GM21526 (cell line): ENCODE measurements around the gene B4GALNT3.

ENCODE experiments used
- ATAC-seq: cut with Tn5 transposase; IDR thresholded peaks from one replicate; pipeline ENCODE4 v1.9.1; 2021; ENCODE audit warnings: moderate library complexity; ENCODE audit not compliant: unreplicated experiment, low FRiP score

B4GALNT3 gene

GRCh38 chr12:507391-507796 lies 47.7 kb downstream of the B4GALNT3 start:
- no peak for ATAC-seq

DNA sequence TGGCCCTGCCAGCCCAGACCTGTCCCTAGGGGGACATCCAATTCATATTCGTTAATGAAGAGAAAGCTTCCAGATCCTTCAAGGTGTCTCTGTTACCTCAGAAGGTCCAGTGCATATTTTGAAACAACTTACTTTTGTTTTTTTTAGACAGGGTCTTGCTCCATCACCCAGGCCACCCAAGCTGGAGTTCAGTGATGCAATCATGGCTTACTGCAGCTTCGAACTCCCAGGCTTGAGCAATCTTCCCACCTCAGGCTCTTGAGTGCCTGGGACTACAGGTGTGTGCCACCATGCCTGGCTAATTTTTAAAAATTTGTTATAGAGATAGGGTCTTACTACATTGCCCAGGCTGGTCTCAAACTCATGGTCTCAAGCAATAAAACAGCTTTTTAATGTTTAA lies 48.4 kb downstream of the B4GALNT3 start:
- no peak for ATAC-seq

DNA sequence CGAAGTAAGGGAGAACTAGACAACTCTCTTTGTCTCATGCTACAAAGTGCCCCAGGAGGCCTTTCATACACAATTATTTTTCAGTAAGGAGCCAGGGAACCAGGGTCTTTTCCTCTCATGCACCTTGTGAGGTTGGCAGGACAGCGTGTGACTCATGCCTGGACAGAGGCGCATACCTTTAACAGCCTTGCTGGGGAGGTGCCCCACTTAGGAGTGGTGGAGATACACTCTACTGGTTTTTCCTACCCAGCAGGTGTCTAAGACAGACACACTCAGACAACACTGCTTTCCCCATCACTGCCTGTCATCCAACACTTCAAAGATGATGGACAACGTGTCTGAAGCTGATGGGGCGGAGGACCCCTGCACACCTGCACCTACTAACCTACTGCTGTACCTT lies 49.1 kb downstream of the B4GALNT3 start:
- no peak for ATAC-seq

- ATAC-seq = no peak
Measured at GRCh38 chr12:509500-509899, 49.8 kb downstream of the B4GALNT3 start.

DNA sequence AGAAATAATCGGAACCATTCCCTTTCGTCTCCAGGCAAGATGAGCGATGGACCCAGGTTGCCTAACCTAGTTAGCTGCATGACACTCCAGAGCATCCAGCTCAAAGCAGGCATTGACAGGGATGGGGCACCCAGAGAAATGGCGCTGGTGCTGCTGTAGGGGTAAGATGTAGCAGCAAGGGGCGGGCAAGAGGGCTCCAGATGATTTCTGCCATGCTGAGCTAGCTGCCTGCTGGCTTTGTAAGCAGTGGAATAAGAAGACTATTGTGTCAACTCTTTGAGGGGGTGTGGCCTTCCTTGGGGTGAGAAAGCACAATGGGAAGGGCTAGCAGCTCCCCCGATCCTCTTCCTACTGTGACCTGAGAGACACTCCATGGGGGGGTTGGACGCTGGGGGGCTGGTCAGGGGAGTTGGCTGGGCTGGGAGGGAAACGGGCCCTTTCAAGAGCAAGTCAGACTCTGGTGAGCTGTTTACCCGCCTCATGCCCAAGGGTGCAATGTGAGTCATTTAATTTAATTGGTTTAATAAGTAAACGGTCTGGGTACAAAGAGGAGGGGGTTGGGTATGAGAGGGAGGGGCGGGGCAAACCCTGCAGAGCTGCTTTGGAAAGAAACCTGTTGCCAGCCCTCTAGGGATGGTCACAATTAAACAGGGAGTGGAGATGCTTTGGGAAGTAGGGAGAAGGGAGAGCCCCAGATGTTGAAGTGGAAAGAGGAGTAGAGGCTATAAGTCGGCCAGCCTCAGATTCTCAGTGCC lies 50.5 kb downstream of the B4GALNT3 start:
- no peak for ATAC-seq

- no peak for ATAC-seq
Measured at GRCh38 chr12:512933-513332, 53.2 kb downstream of the B4GALNT3 start.

GRCh38 chr12:513446-513845 lies 53.7 kb downstream of the B4GALNT3 start:
- ATAC-seq = no peak

- no peak for ATAC-seq
Measured at GRCh38 chr12:517538-517937, 57.8 kb downstream of the B4GALNT3 start.

- ATAC-seq = no peak
Measured at GRCh38 chr12:520119-520518, 60.4 kb downstream of the B4GALNT3 start.

DNA sequence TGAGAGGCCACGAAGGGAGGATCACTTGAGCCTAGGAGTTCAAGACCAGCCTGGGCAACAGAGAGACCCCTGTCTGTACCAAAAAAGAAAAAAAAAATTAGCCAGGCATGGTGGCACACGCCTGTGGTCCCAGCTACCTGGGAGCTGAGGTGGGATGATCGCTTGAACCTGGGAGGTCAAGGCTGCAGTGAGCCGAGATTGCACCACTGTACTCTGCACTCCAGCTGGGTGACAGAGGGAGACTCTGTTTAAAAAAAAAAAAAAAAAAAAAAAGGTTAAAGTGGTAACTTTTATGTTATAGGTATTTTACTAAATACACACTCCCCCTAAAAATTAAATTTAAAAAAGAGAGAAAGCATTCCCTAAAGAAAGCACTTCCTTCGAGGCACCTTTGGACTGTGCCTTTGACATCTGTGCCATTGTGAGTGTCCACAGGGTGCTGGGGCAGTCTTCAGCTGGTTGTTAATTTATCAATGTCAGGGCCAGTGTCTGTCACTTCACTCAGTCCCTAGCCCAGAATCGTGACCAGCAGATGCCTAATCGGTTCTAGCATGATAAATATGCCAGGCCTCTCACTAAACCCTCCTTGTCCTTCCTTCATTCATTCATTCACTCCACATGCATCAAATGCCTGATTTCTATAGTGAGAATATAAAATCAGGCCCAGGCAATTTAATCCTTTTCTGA lies 63.1 kb downstream of the B4GALNT3 start:
- no peak for ATAC-seq

DNA sequence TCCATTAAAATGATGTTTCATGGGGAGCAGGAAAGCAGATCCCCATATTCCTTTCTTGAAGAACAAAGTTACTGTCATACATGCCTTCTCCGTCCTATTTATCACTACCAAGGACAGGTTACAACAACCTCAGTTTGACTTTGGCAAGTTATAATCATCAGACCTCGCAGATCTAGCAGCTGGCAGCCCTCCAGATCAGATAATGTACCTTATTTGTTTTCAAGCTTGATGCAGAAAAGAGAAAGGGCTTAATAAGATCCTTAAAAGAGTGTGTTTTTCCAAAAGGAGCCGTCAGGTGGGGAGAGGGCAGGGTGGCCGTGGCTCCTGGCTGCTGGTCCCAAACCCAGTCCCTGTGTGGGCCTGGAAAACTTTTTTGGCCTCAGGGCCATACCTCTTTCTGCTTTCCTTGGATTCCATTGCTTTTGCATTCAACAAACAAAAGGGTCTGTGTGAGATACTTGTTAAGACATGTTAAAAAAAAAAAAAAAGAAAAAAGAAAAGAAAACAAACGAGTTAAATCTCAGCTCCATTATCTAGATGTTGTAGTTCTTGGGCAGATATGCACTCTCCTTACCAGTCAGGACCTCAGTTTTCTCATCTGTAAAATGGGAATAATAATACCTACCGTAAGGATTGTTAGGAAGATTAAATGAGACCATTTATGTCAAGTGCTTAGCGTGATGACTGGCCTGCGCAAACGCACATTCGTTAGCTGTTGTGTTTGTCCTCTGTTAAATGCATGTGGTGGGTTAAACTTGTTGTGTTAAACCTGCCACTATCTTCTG lies 64.6 kb downstream of the B4GALNT3 start:
- ATAC-seq = no peak

GRCh38 chr12:526089-526488 lies 66.3 kb downstream of the B4GALNT3 start:
- ATAC-seq = no peak

- no peak for ATAC-seq
Measured at GRCh38 chr12:527241-527640, 67.5 kb downstream of the B4GALNT3 start.

DNA sequence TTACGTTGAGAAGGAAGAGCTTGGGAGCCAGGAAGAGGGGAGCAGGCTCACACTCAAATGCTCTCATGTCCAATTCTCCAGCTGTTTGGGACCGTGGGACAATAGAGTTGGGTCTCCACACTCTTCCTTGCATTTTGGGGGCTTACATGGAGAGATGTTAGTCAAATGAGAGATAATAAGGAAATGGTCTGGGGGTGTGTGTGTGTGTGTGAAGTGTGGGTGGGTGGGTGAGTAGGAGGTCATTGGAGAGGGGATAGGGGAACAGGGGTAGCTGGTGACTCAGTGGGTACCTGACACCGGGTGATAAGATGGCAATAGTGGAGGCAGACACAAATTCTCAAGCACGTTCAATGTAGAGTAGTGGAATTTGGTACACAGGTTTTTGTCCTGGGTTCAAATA lies 68.0 kb downstream of the B4GALNT3 start:
- no peak for ATAC-seq

DNA sequence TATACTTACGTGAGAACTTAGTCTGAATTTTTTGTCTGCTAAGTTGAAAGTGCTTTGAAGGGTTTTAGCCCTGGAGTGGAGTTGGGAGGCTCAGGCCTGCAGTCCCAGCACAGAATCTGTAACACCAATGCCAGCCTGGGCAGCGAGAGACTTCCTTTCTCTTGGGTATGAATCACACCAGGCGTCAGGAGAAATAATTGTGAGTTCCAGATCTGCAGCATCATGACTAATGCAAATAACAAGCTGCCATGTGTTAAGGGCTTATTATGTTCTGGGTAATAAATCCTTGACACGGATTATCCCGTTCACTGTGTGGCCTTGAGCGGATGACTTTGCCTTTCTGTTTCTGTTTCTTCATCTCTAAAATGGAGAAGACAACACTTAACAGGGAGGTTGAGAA lies 70.6 kb downstream of the B4GALNT3 start:
- no peak for ATAC-seq

DNA sequence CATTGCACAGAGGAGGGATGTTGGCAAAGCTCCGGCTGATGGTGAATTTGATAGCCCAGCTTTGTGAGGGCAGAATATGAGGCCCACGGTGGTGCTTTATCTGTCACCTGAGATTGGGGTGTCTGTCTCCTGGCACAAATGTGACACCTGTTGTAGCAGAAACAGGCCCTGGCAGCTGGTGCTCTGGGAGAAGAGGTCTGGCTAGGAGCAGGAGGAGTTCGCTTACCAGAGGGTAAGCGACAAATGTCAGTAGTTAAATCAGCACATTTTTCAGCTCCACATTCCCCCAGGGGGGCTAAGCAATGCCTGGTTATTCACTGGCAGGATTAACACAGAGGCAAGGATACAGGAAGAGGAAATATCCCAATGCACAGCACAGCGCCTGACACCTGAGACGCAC lies 71.1 kb downstream of the B4GALNT3 start:
- ATAC-seq = no peak

- no peak for ATAC-seq
Measured at GRCh38 chr12:531951-532585, 72.3 kb downstream of the B4GALNT3 start.

DNA sequence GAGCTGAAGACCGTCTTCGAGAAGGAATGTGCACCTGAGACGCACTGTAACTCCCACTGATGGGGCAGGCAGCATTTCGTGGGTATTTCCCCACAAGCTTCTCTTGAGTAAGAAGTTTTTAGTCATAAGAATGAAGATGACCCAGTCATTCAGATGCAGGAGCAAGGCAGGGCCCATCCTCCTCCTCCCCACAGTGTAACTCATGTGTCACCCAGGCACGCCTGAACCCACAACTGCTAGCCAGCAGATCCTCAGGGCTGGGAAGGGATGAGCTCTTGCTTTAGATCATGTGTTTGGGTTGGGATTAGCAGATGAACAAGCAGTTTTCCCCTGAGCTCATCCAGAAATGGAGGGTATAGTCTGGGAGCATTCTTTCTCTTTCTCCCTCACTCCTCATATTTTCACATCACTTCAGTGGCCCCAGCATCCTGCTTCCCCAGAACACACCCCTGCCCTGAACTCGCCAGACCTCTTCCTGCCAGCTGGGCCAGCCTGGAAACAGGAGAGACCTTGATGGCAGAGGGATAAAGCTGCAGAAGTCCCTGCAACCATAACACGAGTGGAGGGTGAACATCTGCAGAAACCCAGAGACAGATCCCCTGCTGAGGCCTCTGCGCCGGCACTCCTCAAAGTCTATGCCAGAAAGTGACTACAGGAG lies 73.3 kb downstream of the B4GALNT3 start:
- no peak for ATAC-seq

GRCh38 chr12:533718-534117 lies 74.0 kb downstream of the B4GALNT3 start:
- no peak for ATAC-seq

- ATAC-seq = no peak
Measured at GRCh38 chr12:534216-534615, 74.5 kb downstream of the B4GALNT3 start.
